Upper lobe of left lung (tissue), 4 donors: ENCODE data around the gene ITGB3BP.

ENCODE experiments used
- CTCF ChIP-seq, 6 experiments: fragments of 450-650 bp in 4 of 6; fragments of 200-600 bp in 2 of 6; sonication (generic) in 2 of 6; IDR thresholded peaks; one replicate each; pipeline ENCODE4 v1.5.1; 2016 to 2019; ENCODE audit warnings: antibody characterized with exemption in 6 of 6
- EP300 ChIP-seq, 4 donors: sonication (generic); formaldehyde crosslinking; IDR thresholded peaks; one replicate each; pipeline ENCODE4 v1.5.1; 2017; ENCODE audit warnings: antibody characterized with exemption in 4 of 4, control low read depth in 2 of 4
- POLR2A ChIP-seq, 4 donors: fragments of 450-650 bp; IDR thresholded peaks; one replicate each; pipeline ENCODE4 v1.5.1; 2016 to 2017; ENCODE audit warnings: antibody characterized with exemption in 4 of 4, mild to moderate bottlenecking in 2 of 4

GRCh38 chr1:63405987-63406386 is 117.0 kb downstream of the ITGB3BP start:
- TF ChIP-seq CTCF (IDR thresholded peaks at IDR 0.05): no peak
- no peak for TF ChIP-seq POLR2A (IDR thresholded peaks at IDR 0.05)
- no peak for TF ChIP-seq EP300 (IDR thresholded peaks at IDR 0.05)
